Measurements from ENCODE around the gene LIMCH1. TPM values are rescaled to one million over a fixed set of nuclear protein-coding genes. Genes with fewer than 3 reads are reported as not detected.

Gene LIMCH1
- total and polyA plus RNA-seq, 12 donors: 28.2 to 206 (median 62.3) TPM

DNA sequence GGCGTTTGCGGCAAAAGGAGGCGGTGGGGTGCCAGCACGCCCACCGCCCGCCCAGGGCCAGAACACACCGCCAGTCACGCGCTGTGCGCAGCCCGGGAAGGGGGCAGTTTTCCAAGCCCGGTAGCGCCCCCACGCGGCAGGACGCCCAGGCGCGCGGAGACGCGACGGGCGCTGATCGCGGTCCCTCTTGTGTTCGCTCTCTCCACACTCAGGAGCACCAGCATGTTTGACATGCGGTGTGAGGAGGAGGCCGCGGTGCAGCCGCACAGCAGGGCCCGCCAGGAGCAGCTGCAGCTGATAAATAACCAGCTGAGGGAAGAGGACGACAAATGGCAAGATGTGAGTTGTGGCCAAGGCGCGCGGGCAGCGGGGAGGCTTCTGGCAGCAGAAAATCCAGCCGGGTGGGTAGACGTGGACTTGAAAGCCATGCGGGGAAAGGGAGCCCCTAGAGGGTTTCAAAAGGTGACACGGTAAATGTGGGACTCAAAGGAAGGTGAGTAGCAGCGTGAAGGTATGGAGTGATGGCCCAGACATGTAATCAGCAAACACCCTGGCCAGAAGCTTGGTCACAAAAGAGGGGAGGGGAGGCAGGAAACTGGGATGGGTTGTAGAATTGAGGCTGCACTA, 106.4 kb downstream of the LIMCH1 start:
- Histone ChIP-seq H3K9me3 (replicated peaks in 1 of 3) (no peaks in the 10 kb centered on the region), H3K36me3 (replicated peaks in 1 of 2) (peaks cover 0 to 24% of the 10 kb centered on the region in 2 donors), H3K4me1 (replicated peaks in 1 of 2) (peaks cover 3 to 18% of the 10 kb centered on the region in 2 donors), H3K27ac (no peak overlapping the region), H3K27me3 (no peaks in the 10 kb centered on the region), H3K4me3 (peak overlapping the region in 1 of 4 donors; percentile 14)
- WGBS, 4 donors: 18 to 45% (median 22%) methylated on average over 18 to 41 of the region's 41 CpGs
- intact Hi-C loops (cut with DNase I): loop anchor here (5.0 to 10.0 kb wide), 3 partner anchors 210 to 362 kb away; no protein-coding TSS in a partner anchor
- DNase-seq: peak; percentile 52 to 90 (median 78)
- TF ChIP-seq, protein P1, sequence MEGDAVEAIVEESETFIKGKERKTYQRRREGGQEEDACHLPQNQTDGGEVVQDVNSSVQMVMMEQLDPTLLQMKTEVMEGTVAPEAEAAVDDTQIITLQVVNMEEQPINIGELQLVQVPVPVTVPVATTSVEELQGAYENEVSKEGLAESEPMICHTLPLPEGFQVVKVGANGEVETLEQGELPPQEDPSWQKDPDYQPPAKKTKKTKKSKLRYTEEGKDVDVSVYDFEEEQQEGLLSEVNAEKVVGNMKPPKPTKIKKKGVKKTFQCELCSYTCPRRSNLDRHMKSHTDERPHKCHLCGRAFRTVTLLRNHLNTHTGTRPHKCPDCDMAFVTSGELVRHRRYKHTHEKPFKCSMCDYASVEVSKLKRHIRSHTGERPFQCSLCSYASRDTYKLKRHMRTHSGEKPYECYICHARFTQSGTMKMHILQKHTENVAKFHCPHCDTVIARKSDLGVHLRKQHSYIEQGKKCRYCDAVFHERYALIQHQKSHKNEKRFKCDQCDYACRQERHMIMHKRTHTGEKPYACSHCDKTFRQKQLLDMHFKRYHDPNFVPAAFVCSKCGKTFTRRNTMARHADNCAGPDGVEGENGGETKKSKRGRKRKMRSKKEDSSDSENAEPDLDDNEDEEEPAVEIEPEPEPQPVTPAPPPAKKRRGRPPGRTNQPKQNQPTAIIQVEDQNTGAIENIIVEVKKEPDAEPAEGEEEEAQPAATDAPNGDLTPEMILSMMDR (IDR thresholded peaks at IDR 0.05): peak; percentile 77 to 90 (median 86)
- no peak for TF ChIP-seq POLR2A (IDR thresholded peaks at IDR 0.05)

DNA sequence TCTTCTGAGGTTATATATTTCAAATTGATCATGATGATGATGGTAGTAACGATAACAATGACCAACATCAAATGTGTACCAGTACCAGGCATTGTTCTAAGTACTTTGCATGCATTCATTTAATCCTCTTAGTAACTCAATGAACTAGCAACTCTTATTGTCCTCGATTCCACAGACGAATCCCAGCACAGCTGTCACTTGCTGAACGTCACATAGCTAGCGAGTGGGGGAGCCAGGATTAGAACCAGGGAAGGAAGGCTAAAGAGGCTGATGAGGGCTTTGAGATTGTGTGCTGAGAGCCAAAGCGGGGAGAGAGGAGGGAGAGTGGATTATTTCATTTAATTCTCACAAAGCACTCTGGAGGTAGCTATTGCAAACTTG, 106.9 kb downstream of the LIMCH1 start:
- Histone ChIP-seq H3K27me3 (no peaks in the 10 kb centered on the region), H3K4me3 (no peak overlapping the region), H3K27ac (no peak overlapping the region), H3K4me1 (replicated peaks in 1 of 2) (peaks cover 3 to 18% of the 10 kb centered on the region in 2 donors), H3K36me3 (replicated peaks in 1 of 2) (peaks cover 0 to 24% of the 10 kb centered on the region in 2 donors), H3K9me3 (replicated peaks in 1 of 3) (no peaks in the 10 kb centered on the region)
- 84 to 93% (median 90%) methylated on average over 6 of the region's 6 CpGs for WGBS, 4 donors
- TF ChIP-seq, protein P1 (IDR thresholded peaks at IDR 0.05): no peak
- no peak for TF ChIP-seq POLR2A (IDR thresholded peaks at IDR 0.05)
- intact Hi-C loops (cut with DNase I): loop anchor here (5.0 to 10.0 kb wide), 3 partner anchors 210 to 363 kb away; no protein-coding TSS in a partner anchor
- no peak for DNase-seq

DNA sequence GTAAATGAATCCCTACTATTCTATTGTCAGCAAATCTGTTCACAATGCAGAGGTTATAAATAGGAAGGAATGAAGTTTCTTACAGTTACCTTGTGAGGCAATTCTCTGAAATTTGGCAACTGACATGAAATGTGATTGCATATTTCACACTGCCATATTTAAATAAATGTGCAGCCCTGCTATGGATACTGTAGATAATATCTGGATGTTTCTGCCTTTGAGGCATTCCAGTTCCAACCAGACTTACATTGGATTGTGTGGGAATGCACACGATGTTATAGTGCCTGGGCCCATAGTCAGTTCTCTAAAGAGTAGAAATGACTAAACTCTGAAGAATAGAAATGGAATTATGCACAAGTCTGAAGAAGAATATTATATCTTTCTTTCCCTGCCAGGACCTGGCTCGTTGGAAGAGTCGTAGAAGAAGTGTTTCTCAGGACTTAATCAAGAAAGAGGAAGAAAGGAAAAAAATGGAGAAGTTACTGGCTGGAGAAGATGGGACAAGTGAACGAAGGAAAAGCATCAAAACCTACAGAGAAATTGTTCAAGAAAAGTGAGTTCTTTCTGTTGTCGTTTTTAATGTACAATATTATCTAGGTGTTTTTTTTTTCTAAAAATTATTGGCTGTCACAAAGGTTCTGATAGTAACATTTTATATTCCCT, 107.9 kb downstream of the LIMCH1 start:
- intact Hi-C loops (cut with DNase I): loop anchor here in 1 of 2 donors (10.0 kb wide), 2 partner anchors 211 to 281 kb away; no protein-coding TSS in a partner anchor
- TF ChIP-seq, protein P1 (IDR thresholded peaks at IDR 0.05): no peak
- TF ChIP-seq POLR2A (IDR thresholded peaks at IDR 0.05): no peak
- Histone ChIP-seq H3K9me3 (replicated peaks in 1 of 3) (no peaks in the 10 kb centered on the region), H3K36me3 (replicated peaks in 1 of 2) (peaks cover 0 to 31% of the 10 kb centered on the region in 2 donors), H3K27me3 (no peaks in the 10 kb centered on the region), H3K4me1 (replicated peaks in 1 of 2) (peaks cover 0 to 13% of the 10 kb centered on the region in 2 donors), H3K4me3 (no peak overlapping the region), H3K27ac (no peak overlapping the region)
- DNase-seq: no peak
- WGBS, 4 donors: 76 to 84% (median 81%) methylated on average over 5 of the region's 5 CpGs

GRCh38 chr4:41646862-41647261, 108.9 kb downstream of the LIMCH1 start:
- no peak for TF ChIP-seq POLR2A (IDR thresholded peaks at IDR 0.05)
- TF ChIP-seq, protein P1 (IDR thresholded peaks at IDR 0.05): no peak
- WGBS, 4 donors: 80 to 86% (median 83%) methylated on average over 1 of the region's 1 CpG
- intact Hi-C loops (cut with DNase I): loop anchor here in 1 of 2 donors (10.0 kb wide), 2 partner anchors 212 to 282 kb away; no protein-coding TSS in a partner anchor
- Histone ChIP-seq H3K36me3 (replicated peaks in 1 of 2) (peaks cover 0 to 35% of the 10 kb centered on the region in 2 donors), H3K4me3 (no peak overlapping the region), H3K4me1 (replicated peaks in 1 of 2) (peaks cover 0 to 13% of the 10 kb centered on the region in 2 donors), H3K9me3 (replicated peaks in 1 of 3) (no peaks in the 10 kb centered on the region), H3K27ac (no peak overlapping the region), H3K27me3 (no peaks in the 10 kb centered on the region)
- no peak for DNase-seq

Measured in adrenal gland (tissue), 12 donors.